Keratinocyte (primary cell): ENCODE results near the gene UBE2C. TPM values are rescaled to one million over a fixed set of nuclear protein-coding genes. Genes with fewer than 3 reads are reported as not detected.

ENCODE experiments used
- DNase-seq: peaks from one replicate; pipeline ENCODE4 v3.0.0-alpha.2; 2011; ENCODE audit warnings: low read depth, missing footprints, low spot score
- FAIRE-seq: peaks from 2 replicates; lab custom pipeline; 2011; peaks lifted over from hg19 to GRCh38; lab: Jason Lieb, UNC
- H2AFZ ChIP-seq: 2 replicates; pipeline ENCODE4 v1.6.0; 2012; ENCODE audit warnings: low read length, control low read depth, inconsistent platforms; ENCODE audit not compliant: control insufficient read depth
- H3K27ac ChIP-seq: 2 replicates; pipeline ENCODE4 v1.5.1; 2011; ENCODE audit warnings: low read length; ENCODE audit not compliant: control insufficient read depth, insufficient read depth
- H3K27me3 ChIP-seq: 3 replicates; pipeline ENCODE4 v1.6.0; 2011; ENCODE audit warnings: low read length; ENCODE audit not compliant: control insufficient read depth, insufficient read depth; ENCODE audit errors: extremely low read depth
- H3K36me3 ChIP-seq, 2 experiments: 2 replicates in 1 of 2; 3 replicates in 1 of 2; pipeline ENCODE4 v1.5.1; 2011; ENCODE audit warnings: low read length in 2 of 2, mild to moderate bottlenecking in 1 of 2; ENCODE audit not compliant: control insufficient read depth in 2 of 2, insufficient read depth in 2 of 2; ENCODE audit errors: extremely low read depth in 1 of 2
- H3K4me1 ChIP-seq: 3 replicates; pipeline ENCODE4 v1.5.1; 2011; ENCODE audit warnings: low read length; ENCODE audit not compliant: control insufficient read depth, insufficient read depth; ENCODE audit errors: extremely low read depth
- H3K4me2 ChIP-seq: 3 replicates; pipeline ENCODE4 v1.6.0; 2011; ENCODE audit warnings: low read depth, low read length; ENCODE audit not compliant: control insufficient read depth, insufficient read depth; ENCODE audit errors: extremely low read depth
- H3K4me3 ChIP-seq, 3 experiments: fragments of 200-600 bp in 1 of 3; sonication (generic) in 1 of 3; 2 replicates in 2 of 3; 3 replicates in 1 of 3; pipeline ENCODE4 v1.5.1; 2011 to 2016; ENCODE audit warnings: low read length in 3 of 3, mild to moderate bottlenecking in 3 of 3, control low read depth in 2 of 3, inconsistent platforms in 1 of 3, low read depth in 1 of 3, mixed read lengths in 1 of 3, mixed run types in 1 of 3, moderate library complexity in 1 of 3; ENCODE audit not compliant: control insufficient read depth in 2 of 3, insufficient read depth in 2 of 3; ENCODE audit errors: extremely low read depth in 1 of 3
- H3K79me2 ChIP-seq: 2 replicates; pipeline ENCODE4 v1.6.0; 2012; ENCODE audit warnings: low read length; ENCODE audit not compliant: control insufficient read depth, insufficient read depth
- H3K9ac ChIP-seq: 3 replicates; pipeline ENCODE4 v1.6.0; 2011; ENCODE audit warnings: low read length; ENCODE audit not compliant: control insufficient read depth, insufficient read depth; ENCODE audit errors: extremely low read depth
- H3K9me1 ChIP-seq: 3 replicates; pipeline ENCODE4 v1.6.0; 2011; ENCODE audit warnings: low read length; ENCODE audit not compliant: control insufficient read depth, insufficient read depth; ENCODE audit errors: extremely low read depth
- H3K9me3 ChIP-seq: 2 replicates; pipeline ENCODE4 v1.5.1; 2012; ENCODE audit warnings: low read depth, low read length; ENCODE audit not compliant: control insufficient read depth
- H4K20me1 ChIP-seq: 3 replicates; pipeline ENCODE4 v1.6.0; 2011; ENCODE audit warnings: low read length; ENCODE audit not compliant: control insufficient read depth, insufficient read depth; ENCODE audit errors: extremely low read depth
- EZH2 ChIP-seq: IDR thresholded peaks from one replicate; pipeline ENCODE4 v1.6.1; 2012; ENCODE audit warnings: inconsistent platforms, mild to moderate bottlenecking, low read length, moderate library complexity
- dilution Hi-C: fragments of 300-500 bp; cut with MboI; formaldehyde crosslinking; loops from one replicate; pipeline ENCODE4 v1.7.0; 2020; ENCODE audit warnings: low sequenced_read_pairs; ENCODE audit not compliant: extremely low pct_ligation_motif_present
- polyA plus RNA-seq, 5 experiments: library from polyadenylated mRNA; depleted of rRNA in 3 of 5; stranded (reverse) in 3 of 5; stranded (forward) in 1 of 5; unstranded in 1 of 5; fragments of >200 nt; gene quantifications; 1 replicate in 1 of 5; 2 replicates in 3 of 5; 3 replicates in 1 of 5; pipeline versions ENCODE4 v1.2.1 to v1.2.3, GENCODE V29; 2011 to 2012; ENCODE audit warnings: missing spikeins in 2 of 5, low read depth in 1 of 5, low replicate concordance in 1 of 5
- TF ChIP-seq, protein P1 (sequence below), 3 experiments: IDR thresholded peaks in 1 of 3; conservative IDR thresholded peaks in 1 of 3; optimal IDR thresholded peaks in 1 of 3; 2 replicates in 2 of 3; 3 replicates in 1 of 3; pipeline versions ENCODE3 to v1.5.1; 2011; ENCODE audit warnings: low read length in 3 of 3, mild to moderate bottlenecking in 3 of 3, moderate library complexity in 2 of 3, control low read depth in 1 of 3, inconsistent platforms in 1 of 3; ENCODE audit not compliant: insufficient read depth in 2 of 3; ENCODE audit errors: extremely low read depth in 1 of 3

The UBE2C gene
- polyA plus RNA-seq, 1 donor (not counting 4 experiments of a cell fraction or from before 2014, with no cell fraction given) = 46.6 TPM

- Histone ChIP-seq H3K9me3 (no peaks in the 10 kb centered on the region), H3K79me2 (no peaks in the 10 kb centered on the region), H3K27ac (no peak overlapping the region), H3K4me2 (peak overlapping the region; percentile 86), H3K4me3 (no peak overlapping the region), H4K20me1 (no peaks in the 10 kb centered on the region), H3K27me3 (no peaks in the 10 kb centered on the region), H2AFZ (no peak overlapping the region), H3K36me3 (peaks cover 0 to 1% of the 10 kb centered on the region in 2 experiments), H3K9ac (no peak overlapping the region), H3K9me1 (peaks cover 2% of the 10 kb centered on the region), H3K4me1 (peaks cover 24% of the 10 kb centered on the region)
- TF ChIP-seq, protein P1, sequence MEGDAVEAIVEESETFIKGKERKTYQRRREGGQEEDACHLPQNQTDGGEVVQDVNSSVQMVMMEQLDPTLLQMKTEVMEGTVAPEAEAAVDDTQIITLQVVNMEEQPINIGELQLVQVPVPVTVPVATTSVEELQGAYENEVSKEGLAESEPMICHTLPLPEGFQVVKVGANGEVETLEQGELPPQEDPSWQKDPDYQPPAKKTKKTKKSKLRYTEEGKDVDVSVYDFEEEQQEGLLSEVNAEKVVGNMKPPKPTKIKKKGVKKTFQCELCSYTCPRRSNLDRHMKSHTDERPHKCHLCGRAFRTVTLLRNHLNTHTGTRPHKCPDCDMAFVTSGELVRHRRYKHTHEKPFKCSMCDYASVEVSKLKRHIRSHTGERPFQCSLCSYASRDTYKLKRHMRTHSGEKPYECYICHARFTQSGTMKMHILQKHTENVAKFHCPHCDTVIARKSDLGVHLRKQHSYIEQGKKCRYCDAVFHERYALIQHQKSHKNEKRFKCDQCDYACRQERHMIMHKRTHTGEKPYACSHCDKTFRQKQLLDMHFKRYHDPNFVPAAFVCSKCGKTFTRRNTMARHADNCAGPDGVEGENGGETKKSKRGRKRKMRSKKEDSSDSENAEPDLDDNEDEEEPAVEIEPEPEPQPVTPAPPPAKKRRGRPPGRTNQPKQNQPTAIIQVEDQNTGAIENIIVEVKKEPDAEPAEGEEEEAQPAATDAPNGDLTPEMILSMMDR (optimal IDR thresholded peaks at IDR 0.05 in 1 of 3, IDR thresholded peaks at IDR 0.05 in 1 of 3, conservative IDR thresholded peaks at IDR 0.05 in 1 of 3; ENCODE audit: extremely low read depth in 1 of 3, insufficient read depth in 2 of 3, low read length in 3 of 3) = no peak
- TF ChIP-seq EZH2 = no peak
- DNase-seq (no peak), FAIRE-seq (no peak)
- dilution Hi-C loops = no loop called here
Measured at GRCh38 chr20:45835825-45836224, 23.4 kb downstream of the UBE2C start.

DNA sequence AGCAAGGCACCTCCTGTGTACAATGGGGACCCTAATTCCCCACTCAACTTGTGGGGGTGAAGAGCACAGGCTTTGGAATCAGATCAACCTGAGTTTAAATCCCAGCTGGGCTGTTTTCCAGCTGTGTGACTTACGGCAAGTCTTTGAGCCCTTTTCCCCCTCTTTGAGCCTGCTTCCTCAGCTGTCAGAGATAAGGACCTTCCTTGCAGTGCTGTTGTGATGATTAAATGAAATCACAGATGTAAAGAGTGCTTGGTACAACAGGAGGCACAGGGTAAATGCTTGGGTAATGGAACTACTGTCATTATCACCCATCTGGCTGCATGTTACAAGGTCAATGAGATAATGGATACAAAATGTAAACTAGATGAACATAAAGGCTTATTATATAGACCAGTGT, 24.4 kb downstream of the UBE2C start:
- DNase-seq (no peak), FAIRE-seq (no peak)
- H3K27ac ChIP-seq = no peak overlapping the region
- H3K36me3 ChIP-seq = peaks cover 3% of the 10 kb centered on the region in 2 experiments
- no peaks in the 10 kb centered on the region for H3K27me3 ChIP-seq
- dilution Hi-C loops = no loop called here
- H2AFZ ChIP-seq = no peak overlapping the region
- H3K79me2 ChIP-seq = no peaks in the 10 kb centered on the region
- no peak overlapping the region for H3K4me3 ChIP-seq
- H3K9me3 ChIP-seq = no peaks in the 10 kb centered on the region
- TF ChIP-seq, protein P1 (optimal IDR thresholded peaks at IDR 0.05 in 1 of 3, IDR thresholded peaks at IDR 0.05 in 1 of 3, conservative IDR thresholded peaks at IDR 0.05 in 1 of 3; ENCODE audit: extremely low read depth in 1 of 3, insufficient read depth in 2 of 3, low read length in 3 of 3) = no peak
- TF ChIP-seq EZH2 = no peak
- no peak overlapping the region for H3K9ac ChIP-seq
- H3K4me2 ChIP-seq = no peak overlapping the region
- H3K4me1 ChIP-seq = peaks cover 24% of the 10 kb centered on the region
- no peaks in the 10 kb centered on the region for H4K20me1 ChIP-seq
- H3K9me1 ChIP-seq = peaks cover 2% of the 10 kb centered on the region
